ENCODE measurements around the gene SHISA9. TPM values are rescaled to one million over a fixed set of nuclear protein-coding genes. Genes with fewer than 3 reads are reported as not detected.

Gene SHISA9
- total RNA-seq, 1 donor from 2014 or later, result not detected

DNA sequence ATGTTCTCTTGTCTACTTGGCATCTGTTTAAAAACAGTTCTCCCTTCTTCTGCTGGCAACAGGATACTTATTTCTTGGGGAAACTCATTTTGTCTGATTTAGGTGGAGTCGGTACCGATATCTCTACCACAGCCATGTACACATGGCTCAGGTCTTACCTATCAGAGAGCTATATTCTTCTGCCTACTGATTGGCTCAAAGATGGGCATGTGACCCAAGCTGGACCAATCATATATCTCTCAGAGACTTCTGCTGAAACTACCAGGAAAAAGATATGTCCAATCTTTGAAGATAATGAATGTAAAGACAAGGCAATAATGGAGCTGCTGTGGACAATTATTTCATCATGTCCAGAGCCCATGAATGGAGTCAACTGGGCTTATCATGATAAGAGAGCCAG is 21.6 kb upstream of the SHISA9 start:
- intact Hi-C loops (cut with micrococcal nuclease), result no loop called here
- Mint-ChIP-seq H3K36me3 (ENCODE audit: low read depth) (no peaks in the 10 kb centered on the region), H3K4me1 (ENCODE audit: low read depth) (no peaks in the 10 kb centered on the region), H3K27ac (no peak overlapping the region), H3K4me3 (ENCODE audit: low read depth) (no peak overlapping the region), H3K27me3 (ENCODE audit: low read depth) (no peaks in the 10 kb centered on the region), H3K9me3 (no peaks in the 10 kb centered on the region)
- no peak for DNase-seq (ENCODE audit: low spot score)

GRCh38 chr16:12881182-12881581 is 20.2 kb upstream of the SHISA9 start:
- no peak overlapping the region for H3K27ac Mint-ChIP-seq
- DNase-seq (ENCODE audit: low spot score), result no peak
- H3K27me3 Mint-ChIP-seq (ENCODE audit: low read depth), result no peaks in the 10 kb centered on the region
- H3K36me3 Mint-ChIP-seq (ENCODE audit: low read depth), result no peaks in the 10 kb centered on the region
- no peaks in the 10 kb centered on the region for H3K9me3 Mint-ChIP-seq
- H3K4me1 Mint-ChIP-seq (ENCODE audit: low read depth), result no peaks in the 10 kb centered on the region
- no peak overlapping the region for H3K4me3 Mint-ChIP-seq (ENCODE audit: low read depth)
- intact Hi-C loops (cut with micrococcal nuclease), result no loop called here

DNA sequence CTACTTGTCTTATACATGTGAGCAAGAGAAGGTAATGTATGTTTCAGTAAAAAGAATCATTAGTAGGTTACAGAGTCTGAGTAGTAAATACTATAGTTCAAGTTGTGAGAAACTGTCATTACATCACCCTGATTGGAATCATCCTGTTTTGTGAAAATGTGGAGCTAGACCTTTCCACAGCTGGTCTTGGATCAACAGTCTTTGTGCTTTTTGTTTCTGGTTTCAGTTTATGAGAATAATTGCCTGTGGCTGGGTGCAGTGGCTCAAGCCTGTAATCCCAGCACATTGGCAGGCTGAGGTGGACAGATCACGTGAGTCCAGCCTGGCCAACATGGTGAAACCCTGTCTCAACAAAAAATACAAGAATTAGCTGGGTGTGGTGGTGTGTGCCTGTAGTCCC is 19.7 kb upstream of the SHISA9 start:
- no peak overlapping the region for H3K27ac Mint-ChIP-seq
- no peak overlapping the region for H3K4me3 Mint-ChIP-seq (ENCODE audit: low read depth)
- no peak for DNase-seq (ENCODE audit: low spot score)
- no peaks in the 10 kb centered on the region for H3K9me3 Mint-ChIP-seq
- no peaks in the 10 kb centered on the region for H3K36me3 Mint-ChIP-seq (ENCODE audit: low read depth)
- no peaks in the 10 kb centered on the region for H3K27me3 Mint-ChIP-seq (ENCODE audit: low read depth)
- H3K4me1 Mint-ChIP-seq (ENCODE audit: low read depth), result no peaks in the 10 kb centered on the region
- intact Hi-C loops (cut with micrococcal nuclease), result no loop called here

GRCh38 chr16:12885742-12886141 is 15.7 kb upstream of the SHISA9 start:
- intact Hi-C loops (cut with micrococcal nuclease), result no loop called here
- peaks cover 3% of the 10 kb centered on the region for H3K27me3 Mint-ChIP-seq (ENCODE audit: low read depth)
- H3K36me3 Mint-ChIP-seq (ENCODE audit: low read depth), result no peaks in the 10 kb centered on the region
- no peak for DNase-seq (ENCODE audit: low spot score)
- H3K4me3 Mint-ChIP-seq (ENCODE audit: low read depth), result no peak overlapping the region
- no peaks in the 10 kb centered on the region for H3K9me3 Mint-ChIP-seq
- no peaks in the 10 kb centered on the region for H3K4me1 Mint-ChIP-seq (ENCODE audit: low read depth)
- no peak overlapping the region for H3K27ac Mint-ChIP-seq

GRCh38 chr16:12891836-12892235 is 9.6 kb upstream of the SHISA9 start:
- no peak for DNase-seq (ENCODE audit: low spot score)
- H3K27me3 Mint-ChIP-seq (ENCODE audit: low read depth), result peaks cover 5% of the 10 kb centered on the region
- H3K4me3 Mint-ChIP-seq (ENCODE audit: low read depth), result no peak overlapping the region
- no peaks in the 10 kb centered on the region for H3K36me3 Mint-ChIP-seq (ENCODE audit: low read depth)
- H3K27ac Mint-ChIP-seq, result no peak overlapping the region
- H3K9me3 Mint-ChIP-seq, result no peaks in the 10 kb centered on the region
- intact Hi-C loops (cut with micrococcal nuclease), result no loop called here
- no peaks in the 10 kb centered on the region for H3K4me1 Mint-ChIP-seq (ENCODE audit: low read depth)

DNA sequence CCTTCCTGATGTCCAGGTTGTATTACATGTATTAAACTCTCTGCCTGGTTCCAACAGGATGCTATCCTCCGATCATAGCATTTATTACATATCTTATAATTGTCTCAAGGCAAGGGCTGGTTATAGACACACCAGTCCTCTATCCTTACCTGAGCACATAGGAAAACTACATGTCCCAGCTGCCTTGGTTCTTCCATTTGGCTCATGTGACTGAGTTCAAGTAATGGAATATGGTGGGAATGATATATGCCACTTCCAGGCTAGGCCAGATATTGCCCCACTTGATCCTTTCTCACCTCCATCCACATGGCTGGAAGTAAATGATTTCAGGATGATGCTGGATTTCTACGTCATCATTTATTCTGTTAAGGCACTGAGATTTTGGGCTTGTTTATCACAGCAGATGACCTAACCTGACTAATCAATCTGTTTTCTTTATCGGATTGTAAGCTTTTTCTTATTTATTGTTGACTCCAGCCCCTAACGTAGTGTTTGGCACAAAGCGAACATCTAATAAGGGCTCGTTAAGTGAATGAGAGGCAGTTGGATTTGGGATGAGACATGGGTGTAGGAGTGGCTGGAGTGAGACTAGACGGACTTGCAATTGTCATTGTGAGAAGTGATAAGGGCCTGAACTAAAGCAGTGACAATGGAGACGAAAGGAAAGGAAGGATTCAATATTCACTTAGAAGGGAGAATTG is 8.2 kb upstream of the SHISA9 start:
- intact Hi-C loops (cut with micrococcal nuclease), result no loop called here
- H3K9me3 Mint-ChIP-seq, result no peaks in the 10 kb centered on the region
- no peaks in the 10 kb centered on the region for H3K4me1 Mint-ChIP-seq (ENCODE audit: low read depth)
- H3K4me3 Mint-ChIP-seq (ENCODE audit: low read depth), result no peak overlapping the region
- H3K36me3 Mint-ChIP-seq (ENCODE audit: low read depth), result no peaks in the 10 kb centered on the region
- no peak for DNase-seq (ENCODE audit: low spot score)
- H3K27ac Mint-ChIP-seq, result no peak overlapping the region
- H3K27me3 Mint-ChIP-seq (ENCODE audit: low read depth), result peaks cover 9% of the 10 kb centered on the region

GRCh38 chr16:12896562-12896961 is 4.8 kb upstream of the SHISA9 start:
- DNase-seq (ENCODE audit: low spot score), result no peak
- intact Hi-C loops (cut with micrococcal nuclease), result no loop called here

GRCh38 chr16:12898551-12898950 is 2.8 kb upstream of the SHISA9 start:
- no peaks in the 10 kb centered on the region for H3K4me1 Mint-ChIP-seq (ENCODE audit: low read depth)
- H3K4me3 Mint-ChIP-seq (ENCODE audit: low read depth), result no peak overlapping the region
- H3K27me3 Mint-ChIP-seq (ENCODE audit: low read depth), result peaks cover 45% of the 10 kb centered on the region
- H3K9me3 Mint-ChIP-seq, result no peaks in the 10 kb centered on the region
- DNase-seq (ENCODE audit: low spot score), result no peak
- intact Hi-C loops (cut with micrococcal nuclease), result no loop called here
- H3K27ac Mint-ChIP-seq, result no peak overlapping the region
- H3K36me3 Mint-ChIP-seq (ENCODE audit: low read depth), result no peaks in the 10 kb centered on the region

More at GRCh38 chr16:12896562-12896961, 4.8 kb upstream of the SHISA9 start:
- Mint-ChIP-seq H3K4me1 (ENCODE audit: low read depth) (no peaks in the 10 kb centered on the region), H3K27ac (no peak overlapping the region), H3K9me3 (no peaks in the 10 kb centered on the region), H3K27me3 (ENCODE audit: low read depth) (peaks cover 33% of the 10 kb centered on the region), H3K36me3 (ENCODE audit: low read depth) (no peaks in the 10 kb centered on the region), H3K4me3 (ENCODE audit: low read depth) (no peak overlapping the region)

DNA sequence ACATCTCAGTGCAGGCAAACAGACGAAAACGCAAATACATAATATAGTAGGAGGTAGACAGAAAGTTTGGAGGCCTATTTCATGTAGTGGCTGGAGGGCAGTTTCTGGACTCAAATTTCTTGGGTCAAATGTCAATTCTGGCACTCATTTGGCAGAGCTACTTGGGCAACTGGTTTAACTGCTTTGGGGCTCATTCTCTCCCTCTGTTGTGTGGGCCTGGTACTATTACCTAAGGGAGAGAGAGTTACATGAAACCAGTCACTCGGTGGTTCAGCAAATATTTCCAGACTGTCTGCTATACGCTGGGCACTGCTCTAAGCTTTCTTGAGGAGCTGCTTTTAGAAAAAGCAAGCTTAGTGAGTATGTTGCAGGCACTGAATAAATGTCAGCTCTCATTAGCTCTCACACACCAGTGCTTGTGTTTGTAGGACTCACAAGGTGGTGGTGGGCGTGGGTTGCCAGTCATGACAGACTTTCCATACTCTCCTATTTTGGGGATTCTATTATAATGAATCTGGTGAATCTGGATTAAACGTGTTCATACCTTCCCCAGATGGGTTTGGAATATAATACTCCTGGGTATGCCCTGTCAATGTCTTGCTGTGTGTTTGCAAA is 1.8 kb upstream of the SHISA9 start:
- no peak for DNase-seq (ENCODE audit: low spot score)
- no peak overlapping the region for H3K4me3 Mint-ChIP-seq (ENCODE audit: low read depth)
- no peaks in the 10 kb centered on the region for H3K4me1 Mint-ChIP-seq (ENCODE audit: low read depth)
- H3K9me3 Mint-ChIP-seq, result no peaks in the 10 kb centered on the region
- no peaks in the 10 kb centered on the region for H3K36me3 Mint-ChIP-seq (ENCODE audit: low read depth)
- H3K27ac Mint-ChIP-seq, result no peak overlapping the region
- peaks cover 52% of the 10 kb centered on the region for H3K27me3 Mint-ChIP-seq (ENCODE audit: low read depth)
- intact Hi-C loops (cut with micrococcal nuclease), result no loop called here

DNA sequence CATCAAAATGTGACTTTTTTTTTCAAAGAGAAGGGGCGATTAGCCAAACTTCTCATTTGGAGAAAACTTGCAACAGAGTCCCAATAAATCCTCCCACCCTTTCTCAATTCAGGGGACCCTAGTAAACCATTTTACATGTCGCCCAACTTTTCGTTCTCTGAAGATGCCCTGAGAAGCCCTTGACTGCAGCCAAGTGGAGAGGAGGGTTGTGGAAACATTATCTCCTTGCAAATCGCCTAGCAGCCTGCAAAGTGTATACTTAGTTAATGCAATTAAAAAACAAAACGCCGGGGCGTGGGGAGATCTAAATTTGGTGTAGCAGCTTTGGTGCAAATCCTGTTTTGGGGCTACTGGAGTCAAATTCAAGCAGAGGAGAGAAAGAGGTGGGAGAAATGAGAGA is 1.2 kb upstream of the SHISA9 start:
- no peaks in the 10 kb centered on the region for H3K9me3 Mint-ChIP-seq
- H3K4me1 Mint-ChIP-seq (ENCODE audit: low read depth), result no peaks in the 10 kb centered on the region
- peaks cover 55% of the 10 kb centered on the region for H3K27me3 Mint-ChIP-seq (ENCODE audit: low read depth)
- no peak overlapping the region for H3K27ac Mint-ChIP-seq
- DNase-seq (ENCODE audit: low spot score), result no peak
- intact Hi-C loops (cut with micrococcal nuclease), result no loop called here
- H3K4me3 Mint-ChIP-seq (ENCODE audit: low read depth), result no peak overlapping the region
- H3K36me3 Mint-ChIP-seq (ENCODE audit: low read depth), result no peaks in the 10 kb centered on the region

DNA sequence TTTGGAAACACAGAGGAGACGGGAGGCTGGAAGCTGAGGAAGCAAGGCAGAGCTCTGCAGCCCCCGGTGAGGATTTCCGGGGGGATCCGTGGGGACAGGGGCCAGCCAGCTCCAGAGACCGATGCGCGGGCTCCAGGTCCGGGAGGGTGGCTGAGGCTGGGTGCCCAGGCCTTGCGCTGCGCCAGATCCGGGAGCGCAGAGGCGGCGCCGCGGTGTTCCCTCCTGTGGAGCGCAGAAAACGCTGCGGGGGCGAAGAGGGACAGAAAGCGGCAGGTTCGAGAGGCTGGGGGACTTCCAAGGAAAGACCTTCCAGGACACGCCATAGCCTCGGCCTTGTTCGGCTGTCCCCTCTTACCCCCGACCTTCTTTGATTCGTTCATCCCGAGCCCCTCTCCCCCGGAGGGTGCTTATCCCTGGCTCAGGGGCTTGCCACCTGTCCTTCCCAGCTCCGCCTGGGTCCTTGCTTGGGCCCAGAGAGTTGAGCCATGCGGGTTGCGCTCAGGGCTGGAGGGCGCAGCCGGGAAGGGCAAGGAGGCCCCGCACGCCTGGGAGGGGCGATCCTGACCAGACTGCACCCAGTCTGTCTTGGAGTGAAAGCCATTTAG is 697 bp upstream of the SHISA9 start:
- H3K27me3 Mint-ChIP-seq (ENCODE audit: low read depth), result peaks cover 58% of the 10 kb centered on the region
- no peak overlapping the region for H3K27ac Mint-ChIP-seq
- H3K4me3 Mint-ChIP-seq (ENCODE audit: low read depth), result no peak overlapping the region
- H3K4me1 Mint-ChIP-seq (ENCODE audit: low read depth), result no peaks in the 10 kb centered on the region
- intact Hi-C loops (cut with micrococcal nuclease), result no loop called here
- no peaks in the 10 kb centered on the region for H3K36me3 Mint-ChIP-seq (ENCODE audit: low read depth)
- H3K9me3 Mint-ChIP-seq, result no peaks in the 10 kb centered on the region
- DNase-seq (ENCODE audit: low spot score), result no peak

DNA sequence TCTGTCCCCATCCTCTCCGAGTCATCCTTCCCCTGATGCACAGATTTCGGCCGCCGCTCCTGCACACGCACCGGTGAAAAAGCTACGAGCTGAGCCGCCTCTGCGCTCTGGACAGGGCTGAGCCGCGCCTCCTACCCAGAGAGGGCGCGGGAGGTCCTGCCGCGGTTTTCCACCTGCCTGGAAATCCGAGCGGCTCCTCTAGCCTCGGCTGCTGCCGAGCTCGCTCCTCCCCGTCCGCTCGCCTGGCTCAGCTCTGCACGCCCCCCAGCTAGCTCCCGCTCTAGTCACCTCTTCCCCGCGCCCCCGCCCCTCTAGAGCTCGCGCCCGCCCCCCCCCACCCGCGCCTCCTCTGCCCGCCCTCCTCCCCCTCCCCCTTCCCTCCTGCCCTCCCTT is 198 bp upstream of the SHISA9 start:
- intact Hi-C loops (cut with micrococcal nuclease), result no loop called here
- no peak overlapping the region for H3K4me3 Mint-ChIP-seq (ENCODE audit: low read depth)
- no peaks in the 10 kb centered on the region for H3K36me3 Mint-ChIP-seq (ENCODE audit: low read depth)
- peaks cover 60% of the 10 kb centered on the region for H3K27me3 Mint-ChIP-seq (ENCODE audit: low read depth)
- H3K27ac Mint-ChIP-seq, result no peak overlapping the region
- no peaks in the 10 kb centered on the region for H3K9me3 Mint-ChIP-seq
- H3K4me1 Mint-ChIP-seq (ENCODE audit: low read depth), result no peaks in the 10 kb centered on the region
- no peak for DNase-seq (ENCODE audit: low spot score)

DNA sequence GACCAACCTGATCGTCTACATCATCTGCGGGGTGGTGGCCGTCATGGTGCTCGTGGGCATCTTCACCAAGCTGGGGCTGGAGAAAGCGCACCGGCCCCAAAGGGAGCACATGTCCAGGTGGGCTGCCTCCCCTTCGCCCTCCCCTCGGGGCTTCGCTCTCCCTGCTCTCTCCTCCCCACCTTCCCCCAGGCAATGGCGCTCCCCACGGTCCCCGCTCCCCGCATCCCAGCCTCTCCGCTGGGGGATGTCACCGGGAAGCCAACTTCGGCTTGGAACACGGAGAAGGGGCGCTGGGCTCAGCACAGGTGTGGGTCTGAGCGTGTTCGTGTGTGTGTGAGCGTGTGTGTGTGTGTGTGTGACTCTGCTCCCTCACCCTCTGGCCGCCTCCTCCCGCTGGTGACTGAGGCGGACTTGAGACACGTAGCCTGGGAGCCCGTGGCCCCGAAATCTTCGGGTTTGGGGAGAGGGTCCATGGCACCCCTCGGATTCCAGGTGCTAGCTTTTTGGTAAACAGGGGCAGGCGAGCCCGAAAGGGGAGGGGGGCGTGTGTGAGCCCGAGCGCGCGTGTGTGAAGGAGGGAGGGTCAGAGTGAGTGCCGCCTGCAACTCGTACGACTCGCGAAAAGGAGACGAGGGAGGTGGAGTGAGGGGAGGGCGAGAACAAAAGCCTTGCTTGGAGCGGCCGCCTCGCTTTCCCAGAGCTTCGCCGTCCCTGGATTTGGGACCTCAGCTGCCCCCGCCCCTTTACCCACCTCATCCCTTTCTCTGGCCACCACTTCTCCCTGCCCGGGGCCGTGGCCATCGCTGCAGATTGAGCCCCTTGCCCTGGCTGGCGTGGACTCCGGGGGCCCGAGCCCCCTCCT is 1.3 kb downstream of the SHISA9 start:
- DNase-seq (ENCODE audit: low spot score), result no peak
- intact Hi-C loops (cut with micrococcal nuclease), result no loop called here
- Mint-ChIP-seq H3K9me3 (no peaks in the 10 kb centered on the region), H3K27me3 (ENCODE audit: low read depth) (peaks cover 58% of the 10 kb centered on the region), H3K4me1 (ENCODE audit: low read depth) (no peaks in the 10 kb centered on the region), H3K36me3 (ENCODE audit: low read depth) (no peaks in the 10 kb centered on the region), H3K4me3 (ENCODE audit: low read depth) (no peak overlapping the region), H3K27ac (no peak overlapping the region)
